Panc1 (cell line): ENCODE results near the gene GJB1. TPM values are rescaled to one million over a fixed set of nuclear protein-coding genes. Genes with fewer than 3 reads are reported as not detected.

ENCODE experiments used
- ATAC-seq: fragments of 200-7000 bp; cut with Tn5 transposase; 2 replicates; pipeline ENCODE4 v1.9.1; 2020; ENCODE audit warnings: mild to moderate bottlenecking, moderate library complexity
- BruUV-seq: library from RNA; stranded (reverse); fragments of 400-500 nt; replicated peaks from 2 replicates; lab custom pipeline; 2021; lab: Mats Ljungman, UMichigan
- CTCF ChIA-PET: fragments of 300-600 bp; sonication (Branson Sonifier 250); formaldehyde crosslinking; loops from one replicate; lab custom pipeline; 2022; ENCODE audit warnings: antibody characterized with exemption; lab: Charles Lee
- POLR2A ChIA-PET: fragments of 300-600 bp; sonication (Branson Sonifier 250); formaldehyde crosslinking; loops from one replicate; lab custom pipeline; 2022; ENCODE audit warnings: antibody characterized with exemption; lab: Charles Lee
- DNase-seq: peaks from one replicate; pipeline ENCODE4 v3.0.0-alpha.2; 2010; ENCODE audit warnings: low read depth, low spot score
- H3K27ac ChIP-seq: 2 replicates; pipeline ENCODE4 v1.5.1; 2011; ENCODE audit warnings: mild to moderate bottlenecking, low read length, inconsistent platforms
- H3K27me3 ChIP-seq: fragments of 200-500 bp; sonication (Bioruptor generic); 2 replicates; pipeline ENCODE4 v1.6.0; 2014; ENCODE audit warnings: low read length, inconsistent platforms; ENCODE audit not compliant: control insufficient read depth, insufficient read depth
- H3K36me3 ChIP-seq: fragments of 200-500 bp; sonication (Bioruptor generic); 2 replicates; pipeline ENCODE4 v1.5.1; 2014; ENCODE audit warnings: inconsistent platforms, mild to moderate bottlenecking, low read length, moderate library complexity; ENCODE audit not compliant: control insufficient read depth, insufficient read depth
- H3K4me1 ChIP-seq: 2 replicates; pipeline ENCODE4 v1.5.1; 2011; ENCODE audit warnings: inconsistent platforms, mild to moderate bottlenecking, low read length, moderate library complexity; ENCODE audit not compliant: control insufficient read depth, insufficient read depth
- H3K4me3 ChIP-seq, 2 experiments: 2 replicates each; pipeline ENCODE4 v1.5.1; 2011 to 2012; ENCODE audit warnings: low read depth in 2 of 2, low read length in 2 of 2, mild to moderate bottlenecking in 2 of 2, inconsistent platforms in 1 of 2, moderate library complexity in 1 of 2
- H3K9me3 ChIP-seq: fragments of 200-500 bp; sonication (Bioruptor generic); 2 replicates; pipeline ENCODE4 v1.5.1; 2014; ENCODE audit warnings: low read depth, mild to moderate bottlenecking, inconsistent platforms, low read length, moderate library complexity; ENCODE audit not compliant: control insufficient read depth, insufficient read depth
- CTCF ChIP-seq: fragments of 450-650 bp; IDR thresholded peaks from 2 replicates; pipeline ENCODE4 v1.5.1; 2017; ENCODE audit warnings: mild to moderate bottlenecking
- POLR2AphosphoS5 ChIP-seq: IDR thresholded peaks from 2 replicates; pipeline ENCODE4 v1.6.1; 2012; ENCODE audit warnings: mild to moderate bottlenecking, low read depth, low read length, moderate library complexity
- REST ChIP-seq, 2 experiments: IDR thresholded peaks; 2 replicates each; pipeline ENCODE4 v1.6.1; 2011 to 2012; ENCODE audit warnings: low read depth in 2 of 2, control low read depth in 1 of 2, low read length in 1 of 2, mild to moderate bottlenecking in 1 of 2, moderate library complexity in 1 of 2; ENCODE audit not compliant: insufficient read depth in 1 of 2
- SIN3A ChIP-seq: IDR thresholded peaks from 2 replicates; pipeline ENCODE4 v1.6.1; 2012; ENCODE audit warnings: low read depth, mild to moderate bottlenecking, low read length, moderate library complexity, borderline replicate concordance; ENCODE audit not compliant: insufficient read depth
- TCF7L2 ChIP-seq: IDR thresholded peaks from 2 replicates; pipeline ENCODE4 v1.6.1; 2011; ENCODE audit warnings: mild to moderate bottlenecking, low read depth, low read length, inconsistent platforms
- in situ Hi-C: cut with HindIII; loops from 2 replicates; pipeline ENCODE4 v1.10.0; 2016; ENCODE audit warnings: low sequenced_read_pairs, low pct_unique_long_range_greater_than_20kb
- intact Hi-C: fragments of 100-400 bp; cut with micrococcal nuclease; formaldehyde crosslinking; loops from one replicate; pipeline ENCODE4 v1.10.0; 2022; ENCODE audit not compliant: unreplicated experiment
- total RNA-seq: library from RNA; stranded (reverse); gene quantifications from one replicate; pipeline ENCODE4 v1.2.1, GENCODE V29; 2021; ENCODE audit not compliant: unreplicated experiment

Gene GJB1
- total RNA-seq, 1 experiment from 2014 or later: 0.28 TPM

- no peaks in the 10 kb centered on the region for H3K27me3 ChIP-seq
- TF ChIP-seq TCF7L2: no peak
- TF ChIP-seq POLR2AphosphoS5: peak; percentile 84
- TF ChIP-seq REST (IDR thresholded peaks at IDR 0.05; ENCODE audit: insufficient read depth in 1 of 2, low read depth in 2 of 2, low read length in 1 of 2): no peak
- TF ChIP-seq CTCF: no peak
- no peak for TF ChIP-seq SIN3A
- in situ Hi-C loops: no loop called here
- no TSS peak for BruUV-seq
- H3K4me3 ChIP-seq: peak overlapping the region; percentile 43 to 61
- CTCF ChIA-PET: interaction anchor here (0.6 to 0.7 kb wide), 2 partner anchors 106 to 200 kb away, joined by 3 to 4 read pairs; no protein-coding TSS in a partner anchor
- H3K4me1 ChIP-seq: no peaks in the 10 kb centered on the region; the same call in none of the 2 replicates
- intact Hi-C loops: no loop called here
- peak; percentile 97 for ATAC-seq
- H3K27ac ChIP-seq: peak overlapping the region; percentile 94
- no peaks in the 10 kb centered on the region for H3K36me3 ChIP-seq
- H3K9me3 ChIP-seq: no peaks in the 10 kb centered on the region
- peak; percentile 88 for DNase-seq
- POLR2A ChIA-PET: interaction anchor here (0.7 to 1.1 kb wide), 4 partner anchors 64 to 513 kb away, joined by 3 to 10 read pairs (median 4); partner anchors contain the start of genes MED12 and NONO
Measured at GRCh38 chrX:71181910-71182799, 40.9 kb upstream of the GJB1 start.

GRCh38 chrX:71182871-71183270 is 40.2 kb upstream of the GJB1 start:
- no TSS peak for BruUV-seq
- H3K9me3 ChIP-seq: no peaks in the 10 kb centered on the region
- peak overlapping the region; percentile 94 for H3K27ac ChIP-seq
- TF ChIP-seq SIN3A (no peak), POLR2AphosphoS5 (no peak), CTCF (no peak), TCF7L2 (no peak), REST (IDR thresholded peaks at IDR 0.05; ENCODE audit: insufficient read depth in 1 of 2, low read depth in 2 of 2, low read length in 1 of 2) (no peak)
- DNase-seq (no peak), ATAC-seq (no peak)
- H3K4me3 ChIP-seq: peak overlapping the region in 1 of 2 experiments; percentile 61; a peak in 2 of 4 replicates
- intact Hi-C loops (no loop called here), in situ Hi-C loops (no loop called here)
- ChIA-PET CTCF (interaction anchor here (0.7 kb wide), 1 partner anchor 201 kb away, joined by 3 read pairs; no protein-coding TSS in a partner anchor), POLR2A (interaction anchor here (0.7 to 1.1 kb wide), 2 partner anchors 100 to 514 kb away, joined by 3 to 10 read pairs; partner anchors contain the start of gene NONO)
- H3K27me3 ChIP-seq: no peaks in the 10 kb centered on the region
- H3K36me3 ChIP-seq: no peaks in the 10 kb centered on the region
- H3K4me1 ChIP-seq: no peaks in the 10 kb centered on the region; the same call in none of the 2 replicates
